Fibroblast of skin of back (primary cell): ENCODE results near the gene KAZN.
"Not testable (repeated sequence)": the region's sequence is repeated elsewhere in the genome, so short reads cannot be mapped to it uniquely, and the experiment has no call there.

Experiments
- DNase-seq: peaks from one replicate; pipeline ENCODE4 v3.0.0-alpha.2; 2013

KAZN gene

DNA sequence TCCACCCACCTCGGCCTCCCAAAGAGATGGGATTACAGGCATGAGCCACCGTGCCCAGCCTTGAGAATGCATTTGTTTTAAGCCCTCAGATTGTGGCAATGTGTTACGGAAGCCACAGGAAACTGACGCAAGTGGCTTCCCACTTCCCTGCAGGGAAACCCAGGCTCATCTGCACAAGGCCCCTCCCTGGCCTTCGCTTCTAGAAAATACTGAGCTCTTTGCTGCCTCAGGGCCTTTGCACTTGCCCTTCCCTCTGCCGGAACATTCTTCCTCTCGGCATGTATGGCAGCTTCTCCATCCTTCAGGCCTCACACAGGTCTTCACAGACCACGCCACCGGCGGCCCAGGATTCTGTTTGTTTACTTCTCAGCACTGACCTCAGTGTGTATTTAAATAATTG lies 418.0 kb downstream of the KAZN start:
- no peak for DNase-seq

DNA sequence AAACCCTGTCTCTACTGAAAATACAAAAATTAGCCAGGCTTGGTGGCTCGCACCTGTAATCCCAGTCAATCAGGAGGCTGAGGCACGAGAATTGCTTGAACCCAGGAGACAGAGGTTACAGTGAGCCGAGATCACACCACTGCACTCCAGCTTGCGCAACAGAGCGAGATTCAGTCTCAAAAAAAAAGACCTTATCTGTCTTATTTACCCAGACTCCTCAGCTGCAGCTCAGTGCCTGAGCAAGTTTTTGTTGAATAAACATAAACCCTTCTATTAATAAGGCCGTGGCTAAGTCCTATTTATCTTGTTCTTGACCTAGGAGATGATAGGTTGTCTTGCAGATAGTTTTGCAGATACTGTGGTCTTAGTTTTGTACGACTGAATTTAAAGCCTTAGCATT lies 418.6 kb downstream of the KAZN start:
- DNase-seq, result no peak

DNA sequence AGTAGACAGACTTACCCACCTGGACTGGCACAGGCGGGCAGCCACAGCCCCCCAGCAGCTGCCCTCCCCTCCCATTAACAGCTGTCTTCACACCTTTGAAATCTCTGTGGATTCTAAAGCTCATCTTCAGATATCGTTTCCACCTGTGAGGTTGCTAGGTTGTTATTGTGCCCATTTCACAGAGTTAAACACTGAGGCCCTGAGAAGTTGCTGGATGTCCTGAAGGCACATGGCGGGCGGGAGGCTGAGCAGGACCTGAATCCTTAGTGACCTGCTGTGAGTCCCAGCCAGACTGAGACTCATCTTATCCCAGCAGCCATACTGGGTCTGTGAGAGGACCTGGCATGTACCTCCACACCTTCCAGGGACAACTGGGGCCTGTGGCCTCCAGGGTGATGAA lies 420.3 kb downstream of the KAZN start:
- no peak for DNase-seq

DNA sequence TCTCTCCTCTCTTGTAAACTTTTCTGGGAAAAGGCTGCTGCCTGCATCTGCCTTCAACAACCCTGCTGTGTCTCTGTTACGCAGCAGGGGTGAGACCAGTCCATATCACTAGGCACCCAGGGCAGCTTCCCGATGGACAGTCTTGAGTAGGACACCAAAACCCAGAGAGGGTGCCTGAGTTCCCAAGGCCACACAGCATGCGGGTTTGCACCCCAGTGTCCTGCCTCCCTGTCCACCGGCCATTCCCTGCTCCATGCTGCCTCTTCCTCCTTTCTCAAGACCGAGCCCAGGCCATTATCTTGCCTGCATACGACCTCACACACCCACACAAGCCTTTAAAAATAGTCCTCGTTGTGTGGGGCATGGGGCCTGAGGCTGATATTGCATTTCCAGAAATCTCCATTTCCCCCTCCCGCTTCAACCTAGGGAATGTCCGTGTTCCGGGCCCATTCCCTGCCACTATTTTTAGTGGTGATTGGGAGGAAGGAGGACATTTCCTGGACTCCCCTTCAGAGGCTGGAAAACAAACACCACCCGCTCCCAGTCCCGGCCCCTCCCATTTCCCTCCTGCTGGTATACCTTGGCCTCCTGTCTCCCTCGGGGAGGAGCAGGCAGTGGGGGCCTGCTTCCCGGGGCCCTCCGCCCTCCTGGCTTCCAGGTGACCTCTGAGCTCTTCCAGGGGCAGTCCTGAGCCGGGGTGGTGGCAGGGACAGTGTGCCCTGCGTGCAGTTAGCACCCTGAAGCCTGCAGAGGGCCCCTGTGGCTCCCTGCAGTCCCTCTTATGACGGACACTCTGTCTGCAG lies 422.7 kb downstream of the KAZN start:
- DNase-seq, result no peak

DNA sequence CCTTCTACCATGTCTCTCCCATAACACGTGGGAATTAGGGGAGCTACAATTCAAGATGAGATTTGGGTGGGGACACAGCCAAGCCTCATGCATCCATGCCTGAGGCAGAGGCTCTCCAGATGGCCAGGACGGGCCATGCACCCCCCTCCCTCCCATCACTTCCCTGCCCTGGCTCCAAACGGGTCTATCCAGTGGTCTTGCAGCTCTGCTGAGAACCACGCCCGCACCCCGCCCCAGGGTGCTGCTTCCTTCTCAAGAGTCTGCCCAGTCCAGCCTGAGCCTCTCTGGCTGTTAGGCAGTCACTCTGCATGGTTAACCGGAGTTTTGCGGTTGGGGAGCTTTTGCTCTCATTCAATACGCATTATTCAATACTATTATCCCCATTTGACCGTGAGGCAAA lies 423.6 kb downstream of the KAZN start:
- DNase-seq, result no peak

DNA sequence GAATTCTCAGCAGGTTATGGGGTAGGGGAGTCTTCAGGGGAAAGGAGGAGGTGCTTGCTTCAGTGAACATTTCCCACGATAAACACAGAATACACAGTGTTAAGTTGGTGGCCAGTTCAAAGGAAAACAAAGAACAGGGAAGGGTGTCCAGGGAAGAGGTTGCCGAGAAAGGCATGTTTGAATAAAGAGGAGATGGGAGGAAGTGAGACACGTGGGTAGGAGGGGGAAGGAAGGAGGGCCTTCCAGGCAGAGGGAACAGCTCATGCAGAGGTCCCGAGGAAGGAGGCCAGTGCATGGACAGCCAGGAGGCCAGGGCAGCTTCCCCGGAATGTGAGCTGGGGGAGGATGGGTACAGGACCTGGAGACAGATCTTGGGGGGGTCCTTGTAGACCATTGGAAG lies 424.7 kb downstream of the KAZN start:
- DNase-seq, result peak; percentile 12

DNA sequence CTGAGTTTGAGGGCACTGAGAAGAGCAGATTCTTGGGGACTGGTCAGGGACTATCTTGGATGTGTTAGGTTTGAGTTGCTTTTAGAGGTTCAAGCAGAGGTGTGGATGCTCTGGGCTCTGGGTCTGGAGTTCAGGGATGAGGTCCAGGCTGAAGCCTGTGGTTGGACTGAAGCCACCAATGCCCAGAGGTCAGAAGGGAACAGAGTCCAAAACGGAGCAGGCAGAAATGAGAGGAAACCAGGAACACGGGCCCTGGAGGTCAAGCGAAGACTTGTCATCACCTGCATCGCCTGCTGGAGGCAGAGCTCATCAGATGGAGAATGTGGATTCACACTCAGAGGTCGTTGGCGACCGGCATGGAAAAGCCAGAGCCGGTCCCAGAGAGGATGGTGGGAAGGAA lies 425.5 kb downstream of the KAZN start:
- DNase-seq, result no peak

DNA sequence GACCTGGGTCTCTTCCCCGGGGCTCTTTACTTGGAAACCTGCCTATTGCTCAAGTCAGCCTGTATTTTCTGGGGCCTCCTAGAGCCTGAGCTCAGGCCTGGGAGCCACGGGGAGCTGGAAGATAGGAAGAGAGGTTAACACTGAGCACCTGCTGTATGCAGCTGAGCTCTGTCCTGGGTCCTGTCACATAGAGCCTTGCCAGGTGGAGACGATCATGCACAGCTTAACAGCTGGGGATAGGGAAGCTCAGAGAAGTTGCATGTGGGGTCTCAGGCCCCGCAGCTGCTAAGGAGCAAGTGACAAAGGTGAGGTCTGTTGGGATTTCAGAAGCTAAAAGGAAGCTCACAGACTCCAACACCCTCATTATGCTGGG lies 427.6 kb downstream of the KAZN start:
- DNase-seq, result no peak

DNA sequence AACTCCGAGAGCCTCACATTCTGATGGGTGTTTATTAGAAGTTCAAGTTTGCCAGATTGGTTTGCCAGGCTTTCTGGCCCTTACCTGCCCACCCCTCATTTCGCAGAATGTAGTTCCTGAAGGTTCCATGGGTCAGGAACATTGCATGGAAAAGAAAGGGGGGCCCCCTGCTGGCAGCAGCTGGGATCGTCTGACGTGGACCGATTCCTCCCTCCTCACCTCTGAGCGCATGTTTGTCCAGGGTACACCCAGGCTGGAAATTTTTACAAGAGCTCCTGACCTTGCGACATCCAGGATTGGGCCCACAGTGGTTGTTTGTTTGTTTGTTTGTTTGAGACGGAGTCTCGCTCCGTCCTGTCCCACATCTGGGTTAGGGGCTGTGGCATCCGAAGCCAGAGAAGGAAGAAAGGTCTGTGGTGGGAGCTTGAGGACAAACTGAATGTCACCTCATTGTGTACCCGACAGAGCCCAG lies 429.1 kb downstream of the KAZN start:
- peak; percentile 56 for DNase-seq

DNA sequence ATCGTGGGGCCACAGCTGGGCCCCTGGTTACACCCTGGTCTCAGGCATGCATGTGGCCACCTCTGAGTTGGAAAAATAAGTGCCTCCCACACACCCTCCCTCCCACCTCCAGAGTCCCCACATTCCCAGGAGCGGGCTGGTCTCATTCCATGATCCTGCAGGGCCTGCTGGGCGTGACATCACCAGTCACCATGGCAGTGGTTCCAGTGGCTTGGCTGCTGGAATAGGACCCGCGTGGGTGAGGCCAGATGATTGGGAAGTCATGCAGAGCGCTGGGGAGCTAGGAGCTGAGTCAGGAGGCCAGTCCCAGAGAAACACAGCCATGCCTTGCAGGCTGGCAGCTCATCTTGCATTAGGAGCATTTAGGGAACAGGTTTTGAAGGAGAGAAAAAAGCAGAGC lies 429.6 kb downstream of the KAZN start:
- DNase-seq, result peak; percentile 86

DNA sequence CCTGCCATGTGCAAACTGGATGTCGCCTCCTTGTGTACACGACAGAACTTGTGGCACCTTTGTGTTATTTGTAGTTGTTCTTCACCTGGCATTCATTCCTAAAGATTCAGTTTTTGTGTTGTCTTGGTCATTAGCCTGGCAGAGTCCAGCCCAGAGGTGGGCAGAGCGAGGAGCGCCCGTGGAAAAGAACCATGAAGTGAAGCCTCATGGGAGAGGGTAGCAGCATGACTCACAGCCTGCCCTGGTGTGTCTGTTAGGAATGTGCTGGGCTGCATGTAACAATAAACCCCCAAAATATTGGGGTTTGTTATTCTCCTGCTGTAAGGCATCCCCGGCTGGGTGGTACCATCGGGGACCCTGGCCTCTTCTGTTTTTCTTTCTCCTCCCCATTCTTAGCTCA lies 430.1 kb downstream of the KAZN start:
- no peak for DNase-seq

DNA sequence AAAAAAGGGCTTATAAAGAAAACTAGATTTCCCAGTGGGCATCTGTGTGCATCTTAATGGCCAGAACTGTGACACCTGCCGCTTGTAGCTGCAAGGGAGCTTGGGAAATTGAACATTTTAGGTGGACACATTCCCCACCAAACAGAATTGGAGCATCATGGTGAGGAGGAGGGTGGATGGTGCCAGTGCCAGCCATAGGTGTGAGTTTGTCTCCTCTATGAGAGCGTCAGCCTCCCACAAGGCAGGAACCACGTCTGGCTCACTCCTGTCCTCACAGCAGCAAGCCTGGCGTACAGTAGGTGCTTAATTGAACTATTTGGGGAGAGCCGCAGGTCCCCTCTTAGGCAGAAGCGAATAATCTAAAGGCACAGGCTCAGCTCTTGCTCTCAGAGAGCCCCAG lies 430.6 kb downstream of the KAZN start:
- DNase-seq, result no peak

DNA sequence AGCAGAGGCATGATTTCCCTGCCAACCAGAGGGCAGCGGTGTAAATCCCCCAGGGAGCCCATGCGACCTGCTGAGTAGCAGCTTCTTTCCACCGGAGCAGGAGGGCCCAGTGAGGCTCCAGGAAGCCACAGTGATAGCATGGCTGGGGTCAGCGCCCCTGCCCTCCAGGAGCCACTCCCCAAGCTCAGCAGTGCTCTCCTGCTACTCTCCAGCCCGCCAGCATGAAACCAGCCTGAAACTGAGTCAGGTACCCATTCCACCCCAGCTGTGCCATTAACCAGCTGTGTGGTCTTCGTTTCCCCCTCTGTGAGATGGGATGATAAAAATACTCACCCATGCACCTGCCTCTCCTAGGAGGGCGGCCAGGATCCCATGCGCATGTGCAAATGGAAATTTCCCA lies 431.3 kb downstream of the KAZN start:
- no peak for DNase-seq

DNA sequence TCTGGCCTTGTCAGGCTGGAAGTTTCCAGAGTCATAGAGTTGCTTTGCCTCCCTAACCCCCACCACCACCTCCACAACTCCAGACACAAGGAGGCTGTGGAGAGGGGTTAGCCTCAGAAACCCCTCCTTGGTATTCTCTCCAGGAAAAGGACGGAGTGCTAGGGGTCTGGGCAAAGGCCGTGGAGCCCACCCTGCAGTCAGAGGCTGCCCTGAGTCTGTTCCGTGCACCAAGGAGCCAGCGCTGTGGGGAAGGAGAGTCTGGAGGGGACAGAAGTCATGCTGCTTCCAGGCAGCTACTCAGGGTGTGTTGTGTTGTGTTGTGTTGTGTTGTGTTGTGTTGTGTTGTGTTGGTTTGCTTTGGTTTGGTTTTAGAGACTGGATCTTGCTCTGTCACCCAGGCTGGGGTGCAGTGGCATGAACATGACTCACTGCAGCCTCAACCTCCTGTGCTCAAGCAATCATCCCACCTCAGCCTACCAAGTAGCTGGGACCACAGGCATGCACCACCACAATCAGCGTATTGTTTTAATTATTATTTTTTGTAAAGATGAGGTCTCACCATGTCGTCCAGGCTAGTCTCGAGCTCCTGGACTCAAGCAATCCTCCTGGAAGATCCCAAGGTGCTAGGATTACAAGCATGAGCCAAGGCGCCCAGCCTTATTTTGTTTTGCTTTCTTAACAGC lies 432.9 kb downstream of the KAZN start:
- peak; percentile 50 for DNase-seq

DNA sequence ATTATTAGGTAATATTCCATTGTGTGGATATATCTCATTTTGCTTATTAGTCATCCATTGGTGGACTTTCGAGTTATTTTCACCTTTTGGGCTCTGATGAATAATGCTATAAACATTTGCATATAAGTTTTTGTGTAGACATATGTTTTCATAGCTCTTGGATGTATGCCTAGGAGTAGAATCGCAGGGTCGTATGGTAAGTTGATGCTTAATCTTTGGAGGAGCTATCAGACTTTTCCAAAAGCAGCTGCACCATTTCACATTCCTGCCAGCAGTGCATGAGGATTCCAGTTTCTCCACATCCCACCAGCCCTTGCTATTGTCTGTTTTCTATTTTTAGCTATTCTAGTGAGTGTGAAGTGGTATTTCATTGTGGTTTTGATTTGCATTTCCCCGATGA lies 434.8 kb downstream of the KAZN start:
- peak; percentile 79 for DNase-seq

DNA sequence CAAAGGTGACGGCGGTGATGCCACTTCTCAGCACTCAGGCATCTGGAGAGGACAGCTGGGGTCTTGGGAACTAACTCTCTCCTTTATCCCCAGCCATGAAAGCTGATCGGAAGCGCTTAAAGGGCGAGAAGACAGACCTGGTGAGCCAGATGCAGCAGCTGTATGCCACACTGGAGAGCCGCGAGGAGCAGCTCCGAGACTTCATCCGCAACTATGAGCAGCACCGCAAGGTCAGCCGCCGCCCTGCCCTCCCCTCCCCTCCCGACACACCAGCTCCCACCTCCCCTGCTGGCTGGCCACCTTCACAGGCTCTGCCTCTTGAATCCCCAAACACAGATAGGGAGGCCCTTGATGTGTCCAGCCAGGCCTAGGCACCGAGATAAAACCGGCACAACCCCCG lies 436.2 kb downstream of the KAZN start:
- DNase-seq, result no peak

DNA sequence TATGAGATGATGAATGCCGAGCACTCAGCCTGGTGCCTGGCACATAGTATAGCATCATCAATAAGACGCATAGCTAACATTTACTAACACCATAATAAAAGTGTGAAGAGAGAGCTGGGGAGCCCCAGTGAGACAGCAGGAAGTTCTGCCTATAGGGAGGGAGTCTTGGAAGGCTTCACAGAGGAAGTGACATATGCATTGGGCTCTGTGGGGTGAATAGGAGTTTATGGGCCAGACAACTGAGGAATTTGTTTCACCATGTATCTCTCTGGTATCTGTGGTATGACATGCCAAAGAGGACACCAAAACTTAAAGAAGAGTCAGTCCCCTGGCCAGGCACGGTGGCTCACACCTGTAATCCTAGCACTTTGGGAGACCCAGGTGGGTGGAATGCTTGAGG lies 436.8 kb downstream of the KAZN start:
- DNase-seq, result no peak

DNA sequence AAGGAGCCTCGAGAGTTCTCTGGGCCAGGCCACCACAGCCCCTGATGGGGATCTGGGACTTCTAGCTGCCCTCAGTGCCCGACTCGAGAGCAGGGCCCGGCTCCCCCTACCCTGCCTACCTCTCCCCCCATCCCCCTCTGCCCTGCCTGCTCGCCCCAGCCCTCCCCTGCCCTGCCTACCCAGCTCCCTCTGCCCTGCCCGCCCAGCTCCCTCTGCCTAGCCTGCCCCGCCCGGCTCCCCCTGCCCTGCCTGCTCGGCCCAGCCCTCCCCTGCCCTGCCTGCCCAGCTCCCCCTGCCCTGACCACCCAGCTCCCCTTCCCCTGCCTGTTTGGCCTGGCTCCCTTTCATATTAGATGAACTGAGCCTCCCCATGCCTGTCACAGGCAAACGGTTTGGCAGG lies 437.6 kb downstream of the KAZN start:
- DNase-seq, result no peak

DNA sequence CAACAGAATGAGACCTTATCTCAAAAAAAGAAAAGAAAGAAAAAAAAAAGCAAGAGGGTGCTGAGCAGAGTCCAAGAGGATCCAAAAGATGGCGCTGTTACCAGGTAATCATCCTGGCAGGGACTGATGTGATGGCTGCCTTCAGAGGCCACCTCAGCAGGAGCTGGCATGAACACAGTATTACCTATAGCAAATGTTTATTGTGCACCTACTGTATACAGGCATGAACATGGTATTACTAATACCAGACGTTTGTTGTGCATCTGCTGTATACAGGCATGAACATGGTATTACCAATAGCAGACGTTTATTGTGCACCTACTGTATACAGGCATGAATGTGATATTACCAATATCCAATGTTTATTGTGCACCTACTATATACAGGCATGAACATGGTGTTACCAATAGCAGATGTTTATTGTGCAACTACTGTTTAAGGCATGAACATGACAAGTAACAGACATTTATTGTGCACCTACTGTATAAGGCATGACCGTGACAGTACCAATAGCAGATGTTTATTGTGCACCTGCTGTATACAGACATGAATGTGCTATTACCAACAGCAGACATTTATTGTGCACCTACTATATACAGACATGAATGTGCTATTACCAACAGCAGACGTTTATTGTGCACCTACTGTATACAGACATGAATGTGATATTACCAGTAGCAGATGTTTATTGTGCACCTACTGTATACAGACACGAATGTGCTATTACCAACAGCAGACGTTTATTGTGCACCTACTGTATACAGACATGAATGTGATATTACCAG lies 439.9 kb downstream of the KAZN start:
- peak; percentile 36 for DNase-seq

DNA sequence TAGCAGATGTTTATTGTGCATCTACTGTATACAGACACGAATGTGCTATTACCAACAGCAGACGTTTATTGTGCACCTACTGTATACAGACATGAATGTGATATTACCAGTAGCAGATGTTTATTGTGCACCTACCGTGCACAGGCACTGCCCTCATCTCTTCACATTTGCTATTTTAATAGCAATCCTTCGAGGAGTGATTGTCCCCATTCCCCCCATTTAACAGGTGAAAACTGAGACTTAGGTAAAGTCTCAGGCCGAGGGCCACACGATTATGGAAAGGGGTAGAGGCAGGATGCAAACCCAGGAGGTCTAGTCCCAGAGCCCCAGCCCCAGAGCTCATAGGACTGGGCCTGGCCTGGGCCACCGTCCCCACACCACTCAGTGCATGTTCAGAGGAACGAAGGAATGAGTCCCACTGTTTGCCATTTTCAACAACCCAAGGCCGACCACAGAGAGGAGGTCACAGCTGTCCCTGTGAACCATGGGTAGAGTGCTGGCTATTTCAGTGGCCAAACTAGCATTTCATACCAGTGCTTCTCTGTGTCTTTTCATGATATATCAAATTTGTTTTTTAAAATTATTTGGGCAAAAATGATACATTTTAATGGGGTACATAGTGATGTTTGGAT lies 440.6 kb downstream of the KAZN start:
- no peak for DNase-seq

DNA sequence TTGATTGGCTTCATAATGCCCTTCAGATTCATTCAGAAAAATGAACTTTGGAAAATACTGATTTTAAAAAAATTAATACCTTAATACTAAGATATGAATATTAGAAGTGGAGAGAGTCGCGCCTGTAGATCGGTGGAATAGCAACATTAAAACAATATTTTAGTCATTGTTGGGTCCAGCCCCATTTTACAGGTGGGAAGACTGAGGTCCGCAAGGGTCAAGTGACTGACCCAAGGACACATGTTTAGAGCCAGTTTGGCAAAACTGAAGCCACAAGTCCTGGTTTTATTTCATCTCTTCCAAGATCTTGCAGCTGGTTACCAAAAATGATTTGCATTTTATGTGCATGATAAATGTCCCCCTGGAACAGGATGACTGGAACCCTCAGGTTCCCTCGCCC lies 441.4 kb downstream of the KAZN start:
- DNase-seq, result no peak

DNA sequence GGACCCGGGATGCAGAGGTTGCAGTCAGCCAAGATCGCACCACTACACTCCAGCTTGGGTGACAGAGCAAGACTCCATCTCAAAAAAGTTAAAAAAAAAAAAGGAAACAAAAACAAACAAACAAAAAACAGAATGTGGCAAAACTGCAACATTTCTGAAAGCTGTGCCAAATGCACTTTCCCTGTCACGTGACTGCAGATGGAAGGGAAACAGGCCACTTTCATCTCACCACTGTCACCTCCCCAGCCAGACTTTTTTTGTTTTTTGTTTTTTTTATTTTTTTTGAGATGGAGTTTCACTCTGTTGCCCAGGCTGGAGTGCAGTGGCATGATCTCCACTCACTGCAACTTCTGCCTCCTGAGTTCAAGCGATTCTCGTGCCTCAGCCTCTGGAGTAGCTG lies 442.2 kb downstream of the KAZN start:
- DNase-seq, result not testable (repeated sequence)

DNA sequence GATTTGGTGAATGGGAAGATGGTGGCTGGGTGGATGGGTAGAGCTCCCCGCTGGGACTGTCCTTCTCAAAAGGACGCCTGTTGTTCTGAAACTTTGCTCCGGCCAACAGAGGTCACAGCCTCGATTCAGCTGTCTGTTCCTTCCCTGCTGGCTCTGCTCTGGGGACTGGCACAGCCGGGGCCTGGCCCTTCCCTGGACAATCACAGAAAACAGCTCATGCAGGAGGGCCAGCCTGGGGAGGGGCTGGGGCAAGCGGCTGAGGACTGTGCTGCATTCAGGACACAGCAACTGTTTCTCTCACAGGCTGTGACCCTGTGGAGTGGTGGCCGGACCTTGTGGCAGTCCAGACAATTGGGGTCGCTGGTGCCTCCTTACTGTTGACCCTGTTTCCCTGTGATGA lies 444.4 kb downstream of the KAZN start:
- no peak for DNase-seq
